Measurements from ENCODE around the gene NHLH1. TPM values are rescaled to one million over a fixed set of nuclear protein-coding genes. Genes with fewer than 3 reads are reported as not detected.

Gene NHLH1
- total and polyA plus RNA-seq, 8 donors = 0.09 to 0.58 (median 0.23) TPM

DNA sequence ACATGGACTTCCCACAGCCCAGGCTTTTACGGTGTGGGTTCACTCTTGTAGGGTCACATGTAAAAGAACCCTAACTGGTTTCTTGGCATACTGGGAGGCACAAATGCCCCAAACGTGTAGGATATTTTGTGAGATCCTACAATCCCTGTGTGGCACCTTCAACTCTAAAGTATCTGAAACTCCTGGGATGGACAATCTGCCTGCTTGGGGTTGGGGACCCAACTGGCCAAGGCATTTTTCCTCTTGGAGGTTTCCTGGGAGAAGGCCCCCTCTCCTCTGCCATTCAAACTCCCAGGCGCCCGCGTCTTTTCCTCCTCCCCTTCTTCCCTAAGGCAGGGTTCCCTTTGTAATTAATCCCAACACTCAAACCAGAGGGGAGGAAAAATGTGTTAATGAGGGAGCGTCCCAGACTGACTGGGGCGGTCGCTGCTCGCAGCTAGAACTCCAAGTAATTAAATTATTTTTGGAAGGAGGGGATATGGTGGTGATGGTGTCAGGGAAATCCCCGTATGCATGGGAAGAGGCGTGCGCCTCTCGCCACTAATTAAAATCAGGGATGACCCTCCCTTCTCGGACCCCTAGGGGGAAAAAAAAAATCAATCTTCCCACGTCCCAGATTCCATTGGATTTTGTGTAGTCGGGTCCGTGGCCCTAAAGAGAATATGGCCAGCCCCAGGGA, 32.8 kb downstream of the NHLH1 start:
- peak overlapping the region; percentile 48 to 57 for H3K4me3 ChIP-seq
- no peaks in the 10 kb centered on the region for H3K9me3 ChIP-seq
- DNase-seq = no peak
- H3K36me3 ChIP-seq = no peaks in the 10 kb centered on the region
- peaks cover 0 to 36% of the 10 kb centered on the region in 2 donors for H3K27me3 ChIP-seq
- peak overlapping the region in 1 of 2 donors; percentile 48 for H3K27ac ChIP-seq
- intact Hi-C loops (cut with DNase I) = no loop called here
- H3K4me1 ChIP-seq = peaks cover 0 to 26% of the 10 kb centered on the region in 2 donors
- TF ChIP-seq, protein P1, sequence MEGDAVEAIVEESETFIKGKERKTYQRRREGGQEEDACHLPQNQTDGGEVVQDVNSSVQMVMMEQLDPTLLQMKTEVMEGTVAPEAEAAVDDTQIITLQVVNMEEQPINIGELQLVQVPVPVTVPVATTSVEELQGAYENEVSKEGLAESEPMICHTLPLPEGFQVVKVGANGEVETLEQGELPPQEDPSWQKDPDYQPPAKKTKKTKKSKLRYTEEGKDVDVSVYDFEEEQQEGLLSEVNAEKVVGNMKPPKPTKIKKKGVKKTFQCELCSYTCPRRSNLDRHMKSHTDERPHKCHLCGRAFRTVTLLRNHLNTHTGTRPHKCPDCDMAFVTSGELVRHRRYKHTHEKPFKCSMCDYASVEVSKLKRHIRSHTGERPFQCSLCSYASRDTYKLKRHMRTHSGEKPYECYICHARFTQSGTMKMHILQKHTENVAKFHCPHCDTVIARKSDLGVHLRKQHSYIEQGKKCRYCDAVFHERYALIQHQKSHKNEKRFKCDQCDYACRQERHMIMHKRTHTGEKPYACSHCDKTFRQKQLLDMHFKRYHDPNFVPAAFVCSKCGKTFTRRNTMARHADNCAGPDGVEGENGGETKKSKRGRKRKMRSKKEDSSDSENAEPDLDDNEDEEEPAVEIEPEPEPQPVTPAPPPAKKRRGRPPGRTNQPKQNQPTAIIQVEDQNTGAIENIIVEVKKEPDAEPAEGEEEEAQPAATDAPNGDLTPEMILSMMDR (IDR thresholded peaks at IDR 0.05) = no peak
- ATAC-seq = peak; percentile 5

- peak; percentile 72 to 93 (median 82) for DNase-seq
- TF ChIP-seq, protein P1 (IDR thresholded peaks at IDR 0.05) = no peak
- peak; percentile 94 for ATAC-seq
- intact Hi-C loops (cut with DNase I) = no loop called here
- no peaks in the 10 kb centered on the region for H3K36me3 ChIP-seq
- H3K4me1 ChIP-seq = peaks cover 0 to 26% of the 10 kb centered on the region in 2 donors
- peak within 1 kb of the TSS; percentile 3 to 48 for H3K27ac ChIP-seq
- peak within 1 kb of the TSS; percentile 48 to 57 for H3K4me3 ChIP-seq
- peaks cover 0 to 36% of the 10 kb centered on the region in 2 donors for H3K27me3 ChIP-seq
- H3K9me3 ChIP-seq = no peaks in the 10 kb centered on the region
Measured at GRCh38 chr1:160400223-160400645, 33.4 kb downstream of the NHLH1 start, which contains the start of gene VANGL2. VANGL2 (plus strand) TSS chr1:160400564; CDS start chr1:160415838, 15,274 bp downstream.

GRCh38 chr1:160400646-160401486, 34.0 kb downstream of the NHLH1 start:
- peak overlapping the region; percentile 48 to 57 for H3K4me3 ChIP-seq
- DNase-seq (peak in 2 of 4 donors; percentile 48 to 79), ATAC-seq (peak; percentile 37)
- TF ChIP-seq, protein P1 (IDR thresholded peaks at IDR 0.05) = no peak
- intact Hi-C loops (cut with DNase I) = no loop called here
- no peaks in the 10 kb centered on the region for H3K9me3 ChIP-seq
- no peaks in the 10 kb centered on the region for H3K36me3 ChIP-seq
- H3K27me3 ChIP-seq = peaks cover 0 to 36% of the 10 kb centered on the region in 2 donors
- peaks cover 0 to 26% of the 10 kb centered on the region in 2 donors for H3K4me1 ChIP-seq
- H3K27ac ChIP-seq = peak overlapping the region; percentile 3 to 48

GRCh38 chr1:160401487-160401805, 34.6 kb downstream of the NHLH1 start:
- no peaks in the 10 kb centered on the region for H3K36me3 ChIP-seq
- peak overlapping the region; percentile 48 to 57 for H3K4me3 ChIP-seq
- intact Hi-C loops (cut with DNase I) = no loop called here
- H3K9me3 ChIP-seq = no peaks in the 10 kb centered on the region
- TF ChIP-seq, protein P1 (IDR thresholded peaks at IDR 0.05) = no peak
- H3K27me3 ChIP-seq = peaks cover 0 to 36% of the 10 kb centered on the region in 2 donors
- H3K4me1 ChIP-seq = peaks cover 0 to 26% of the 10 kb centered on the region in 2 donors
- H3K27ac ChIP-seq = no peak overlapping the region
- ATAC-seq (no peak), DNase-seq (no peak)

Measured in left lung (tissue), 10 donors.